Calu3 (cell line): Measurements from ENCODE around the gene APOL2. TPM values are rescaled to one million over a fixed set of nuclear protein-coding genes. Genes with fewer than 3 reads are reported as not detected.
"Not testable (repeated sequence)": the region's sequence is repeated elsewhere in the genome, so short reads cannot be mapped to it uniquely, and the experiment has no call there.

Experiments
- BruUV-seq: library from RNA; stranded (reverse); fragments of 400-500 nt; replicated peaks from 2 replicates; lab custom pipeline; 2021; lab: Mats Ljungman, UMichigan
- CTCF ChIA-PET: fragments of 300-600 bp; sonication (Branson Sonifier 250); formaldehyde crosslinking; loops from one replicate; lab custom pipeline; 2022; ENCODE audit warnings: antibody characterized with exemption; lab: Charles Lee
- DNase-seq: peaks from one replicate; pipeline ENCODE4 v3.0.0; 2022
- H3K27ac Mint-ChIP-seq: one replicate; pipeline ENCODE4 v1.8.0; 2022; ENCODE audit warnings: mixed read lengths; ENCODE audit not compliant: unreplicated experiment
- H3K27me3 Mint-ChIP-seq: one replicate; pipeline ENCODE4 v1.8.0; 2022; ENCODE audit warnings: mixed read lengths; ENCODE audit not compliant: unreplicated experiment
- H3K36me3 Mint-ChIP-seq: one replicate; pipeline ENCODE4 v1.8.0; 2022; ENCODE audit warnings: mild to moderate bottlenecking, moderate library complexity, mixed read lengths; ENCODE audit not compliant: insufficient read depth, unreplicated experiment
- H3K4me1 Mint-ChIP-seq: one replicate; pipeline ENCODE4 v1.8.0; 2022; ENCODE audit warnings: mild to moderate bottlenecking, low read depth, mixed read lengths; ENCODE audit not compliant: unreplicated experiment
- H3K4me3 Mint-ChIP-seq: one replicate; pipeline ENCODE4 v1.8.0; 2022; ENCODE audit warnings: mild to moderate bottlenecking, low read depth, moderate library complexity, mixed read lengths; ENCODE audit not compliant: unreplicated experiment
- H3K9me3 Mint-ChIP-seq: one replicate; pipeline ENCODE4 v1.8.0; 2022; ENCODE audit warnings: low read depth, mixed read lengths; ENCODE audit not compliant: unreplicated experiment
- intact Hi-C: fragments of 100-400 bp; cut with micrococcal nuclease; formaldehyde crosslinking; loops from one replicate; pipeline ENCODE4 v1.10.0; 2022; ENCODE audit not compliant: unreplicated experiment
- total RNA-seq: library from RNA; stranded (reverse); gene quantifications from 2 replicates; pipeline ENCODE4 v1.2.3, GENCODE V29; 2022
- TF ChIP-seq, protein P1 (sequence below): fragments of 200-600 bp; IDR thresholded peaks from one replicate; pipeline ENCODE4 v1.8.0; 2022; ENCODE audit warnings: antibody characterized with exemption; ENCODE audit not compliant: unreplicated experiment

Gene APOL2
- total RNA-seq, 1 experiment from 2014 or later, result 90.1 TPM

GRCh38 chr22:36258701-36259614 is 19.6 kb upstream of the APOL2 start:
- CTCF ChIA-PET, result no interaction called here
- TF ChIP-seq, protein P1, sequence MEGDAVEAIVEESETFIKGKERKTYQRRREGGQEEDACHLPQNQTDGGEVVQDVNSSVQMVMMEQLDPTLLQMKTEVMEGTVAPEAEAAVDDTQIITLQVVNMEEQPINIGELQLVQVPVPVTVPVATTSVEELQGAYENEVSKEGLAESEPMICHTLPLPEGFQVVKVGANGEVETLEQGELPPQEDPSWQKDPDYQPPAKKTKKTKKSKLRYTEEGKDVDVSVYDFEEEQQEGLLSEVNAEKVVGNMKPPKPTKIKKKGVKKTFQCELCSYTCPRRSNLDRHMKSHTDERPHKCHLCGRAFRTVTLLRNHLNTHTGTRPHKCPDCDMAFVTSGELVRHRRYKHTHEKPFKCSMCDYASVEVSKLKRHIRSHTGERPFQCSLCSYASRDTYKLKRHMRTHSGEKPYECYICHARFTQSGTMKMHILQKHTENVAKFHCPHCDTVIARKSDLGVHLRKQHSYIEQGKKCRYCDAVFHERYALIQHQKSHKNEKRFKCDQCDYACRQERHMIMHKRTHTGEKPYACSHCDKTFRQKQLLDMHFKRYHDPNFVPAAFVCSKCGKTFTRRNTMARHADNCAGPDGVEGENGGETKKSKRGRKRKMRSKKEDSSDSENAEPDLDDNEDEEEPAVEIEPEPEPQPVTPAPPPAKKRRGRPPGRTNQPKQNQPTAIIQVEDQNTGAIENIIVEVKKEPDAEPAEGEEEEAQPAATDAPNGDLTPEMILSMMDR, result no peak
- Mint-ChIP-seq H3K4me3 (no peak overlapping the region), H3K27me3 (no peaks in the 10 kb centered on the region), H3K36me3 (peaks cover 77% of the 10 kb centered on the region), H3K9me3 (no peaks in the 10 kb centered on the region), H3K27ac (peak overlapping the region; percentile 56), H3K4me1 (peaks cover 41% of the 10 kb centered on the region)
- no peak for DNase-seq
- intact Hi-C loops, result no loop called here
- BruUV-seq, result no TSS peak

- Mint-ChIP-seq H3K4me1 (peaks cover 47% of the 10 kb centered on the region), H3K36me3 (peaks cover 77% of the 10 kb centered on the region), H3K4me3 (no peak overlapping the region), H3K27ac (no peak overlapping the region), H3K9me3 (no peaks in the 10 kb centered on the region), H3K27me3 (no peaks in the 10 kb centered on the region)
- no TSS peak for BruUV-seq
- TF ChIP-seq, protein P1, result no peak
- no peak for DNase-seq
- CTCF ChIA-PET, result no interaction called here
- intact Hi-C loops, result no loop called here
Observed at GRCh38 chr22:36257948-36258670, 18.8 kb upstream of the APOL2 start.

- Mint-ChIP-seq H3K4me1 (peaks cover 55% of the 10 kb centered on the region), H3K27ac (peak overlapping the region; percentile 9), H3K4me3 (no peak overlapping the region), H3K27me3 (no peaks in the 10 kb centered on the region), H3K9me3 (no peaks in the 10 kb centered on the region), H3K36me3 (peaks cover 79% of the 10 kb centered on the region)
- no TSS peak for BruUV-seq
- no peak for DNase-seq
- intact Hi-C loops, result no loop called here
- TF ChIP-seq, protein P1, result no peak
- CTCF ChIA-PET, result no interaction called here
Observed at GRCh38 chr22:36257308-36257707, 18.0 kb upstream of the APOL2 start.

GRCh38 chr22:36256478-36256877 is 17.2 kb upstream of the APOL2 start:
- no peak for DNase-seq
- no TSS peak for BruUV-seq
- peak overlapping the region; percentile 94 for H3K4me3 Mint-ChIP-seq
- H3K36me3 Mint-ChIP-seq, result peaks cover 71% of the 10 kb centered on the region
- CTCF ChIA-PET, result no interaction called here
- H3K27ac Mint-ChIP-seq, result peak overlapping the region; percentile 9
- intact Hi-C loops, result no loop called here
- no peaks in the 10 kb centered on the region for H3K9me3 Mint-ChIP-seq
- H3K27me3 Mint-ChIP-seq, result no peaks in the 10 kb centered on the region
- peaks cover 63% of the 10 kb centered on the region for H3K4me1 Mint-ChIP-seq
- TF ChIP-seq, protein P1, result no peak

DNA sequence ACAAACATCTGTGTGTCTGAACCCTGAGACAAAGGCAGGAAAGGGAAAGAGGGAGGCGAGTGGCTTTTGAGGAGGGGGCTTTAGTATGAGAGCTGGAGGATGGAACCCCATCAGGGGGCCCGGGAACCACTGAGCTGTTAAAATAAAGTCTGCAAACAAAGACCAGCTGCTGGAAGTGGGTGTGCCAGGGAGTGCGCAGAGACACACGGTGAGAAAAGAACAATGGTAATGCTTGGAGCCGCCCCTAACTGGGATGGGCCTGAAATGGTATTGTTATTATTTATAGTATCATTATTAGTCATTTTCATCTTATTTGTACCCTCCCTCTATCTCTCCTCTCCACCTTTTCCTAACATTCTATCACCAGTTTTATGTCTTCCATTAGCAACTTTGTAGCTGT is 16.2 kb upstream of the APOL2 start:
- H3K36me3 Mint-ChIP-seq, result peaks cover 75% of the 10 kb centered on the region
- CTCF ChIA-PET, BruUV-seq, intact Hi-C loops, DNase-seq, H3K27me3 Mint-ChIP-seq, H3K9me3 Mint-ChIP-seq: not testable (repeated sequence)
- peaks cover 72% of the 10 kb centered on the region for H3K4me1 Mint-ChIP-seq
- H3K27ac Mint-ChIP-seq, result peak overlapping the region; percentile 71
- peak overlapping the region; percentile 94 for H3K4me3 Mint-ChIP-seq
